ENCODE results near the gene EML6. TPM values are rescaled to one million over a fixed set of nuclear protein-coding genes. Genes with fewer than 3 reads are reported as not detected.

Gene EML6
- total RNA-seq, 1 experiment from 2014 or later = 5.2 TPM

DNA sequence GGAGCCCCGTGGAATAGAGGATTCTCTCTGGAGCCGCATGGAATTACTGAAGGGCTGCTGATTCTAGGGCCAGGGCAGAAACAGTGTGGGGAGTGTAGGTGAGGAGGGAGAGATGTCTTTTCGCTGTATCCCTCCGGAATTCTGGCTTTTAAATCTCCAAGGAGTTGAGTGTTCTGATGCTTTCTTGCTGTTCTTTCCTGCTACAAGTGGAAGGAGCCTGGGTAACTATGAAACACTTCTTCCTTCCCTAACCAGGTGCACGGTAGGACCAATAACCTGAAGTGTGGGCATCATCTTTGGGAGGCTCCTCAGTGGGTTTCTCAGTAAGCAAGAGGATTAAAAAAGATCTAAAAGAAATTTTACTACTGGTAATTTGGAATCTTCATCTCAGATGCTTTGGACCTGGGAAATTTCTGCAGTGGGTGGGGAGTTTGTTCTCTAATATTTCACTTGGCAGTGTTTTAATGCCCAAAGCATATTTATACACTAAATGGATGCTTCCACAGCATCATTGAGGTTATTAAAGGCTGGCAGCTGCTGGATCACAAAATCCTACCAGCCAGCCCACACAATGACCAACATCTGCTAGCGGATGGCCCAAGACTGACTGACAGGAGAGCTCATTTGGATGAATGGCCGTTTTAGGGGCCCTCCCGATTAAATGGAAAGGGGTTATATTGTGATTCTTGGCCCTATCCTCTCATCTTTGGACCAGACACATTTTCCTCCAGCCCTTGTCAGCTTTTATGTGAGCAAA is 2.1 kb downstream of the EML6 start:
- no peaks in the 10 kb centered on the region for H3K4me1 ChIP-seq
- Mint-ChIP-seq H3K27ac (ENCODE audit: unreplicated experiment) (peak overlapping the region; percentile 42), H3K4me3 (ENCODE audit: unreplicated experiment) (peak overlapping the region; percentile 92), H3K27me3 (ENCODE audit: insufficient read depth, unreplicated experiment) (peaks cover 4% of the 10 kb centered on the region), H3K4me1 (ENCODE audit: low read depth, unreplicated experiment) (peaks cover 7% of the 10 kb centered on the region), H3K9me3 (ENCODE audit: unreplicated experiment) (no peaks in the 10 kb centered on the region), H3K36me3 (ENCODE audit: insufficient read depth, unreplicated experiment) (no peaks in the 10 kb centered on the region)
- H3K4me3 ChIP-seq (ENCODE audit: low read depth, low read length) = peak overlapping the region; percentile 76
- no peaks in the 10 kb centered on the region for H3K27me3 ChIP-seq (replicated peaks; ENCODE audit: control insufficient read depth, insufficient read depth, low read length)
- H3K9me3 ChIP-seq = no peaks in the 10 kb centered on the region
- ChIA-PET POLR2A (no interaction called here), CTCF (no interaction called here)
- no peaks in the 10 kb centered on the region for H3K36me3 ChIP-seq (ENCODE audit: control insufficient read depth, insufficient read depth, low read length)
- intact Hi-C loops (cut with micrococcal nuclease; ENCODE audit: unreplicated experiment) = no loop called here
- TF ChIP-seq, protein P1, sequence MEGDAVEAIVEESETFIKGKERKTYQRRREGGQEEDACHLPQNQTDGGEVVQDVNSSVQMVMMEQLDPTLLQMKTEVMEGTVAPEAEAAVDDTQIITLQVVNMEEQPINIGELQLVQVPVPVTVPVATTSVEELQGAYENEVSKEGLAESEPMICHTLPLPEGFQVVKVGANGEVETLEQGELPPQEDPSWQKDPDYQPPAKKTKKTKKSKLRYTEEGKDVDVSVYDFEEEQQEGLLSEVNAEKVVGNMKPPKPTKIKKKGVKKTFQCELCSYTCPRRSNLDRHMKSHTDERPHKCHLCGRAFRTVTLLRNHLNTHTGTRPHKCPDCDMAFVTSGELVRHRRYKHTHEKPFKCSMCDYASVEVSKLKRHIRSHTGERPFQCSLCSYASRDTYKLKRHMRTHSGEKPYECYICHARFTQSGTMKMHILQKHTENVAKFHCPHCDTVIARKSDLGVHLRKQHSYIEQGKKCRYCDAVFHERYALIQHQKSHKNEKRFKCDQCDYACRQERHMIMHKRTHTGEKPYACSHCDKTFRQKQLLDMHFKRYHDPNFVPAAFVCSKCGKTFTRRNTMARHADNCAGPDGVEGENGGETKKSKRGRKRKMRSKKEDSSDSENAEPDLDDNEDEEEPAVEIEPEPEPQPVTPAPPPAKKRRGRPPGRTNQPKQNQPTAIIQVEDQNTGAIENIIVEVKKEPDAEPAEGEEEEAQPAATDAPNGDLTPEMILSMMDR (IDR thresholded peaks at IDR 0.05; ENCODE audit: insufficient read depth in 1 of 2, low read depth in 1 of 2, low read length in 1 of 2, severe bottlenecking in 1 of 2, unreplicated experiment in 1 of 2) = no peak
- DNase-seq = no peak
- BruUV-seq (replicated peaks) = TSS peak; percentile 11

DNA sequence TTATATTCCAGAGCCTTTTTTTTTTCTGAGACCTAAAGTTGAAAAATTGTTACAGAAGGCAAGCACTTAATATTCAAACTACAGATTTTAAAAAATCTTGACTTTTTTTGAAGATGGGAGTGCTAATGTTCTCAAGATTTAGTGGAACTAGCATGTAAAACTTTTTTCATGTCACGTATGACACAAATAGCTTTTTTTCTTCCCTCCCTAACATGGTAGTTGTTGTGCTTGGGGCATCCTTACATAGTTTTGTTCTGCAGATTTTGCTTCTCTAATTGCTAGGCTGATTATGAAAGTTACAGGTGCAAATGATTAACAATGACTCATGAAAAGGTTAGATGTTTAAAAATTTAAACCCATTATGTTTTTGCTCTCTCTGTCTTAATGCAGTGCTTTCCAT is 3.0 kb downstream of the EML6 start:
- no peak overlapping the region for H3K27ac Mint-ChIP-seq (ENCODE audit: unreplicated experiment)
- ChIA-PET CTCF (no interaction called here), POLR2A (no interaction called here)
- no peaks in the 10 kb centered on the region for H3K36me3 Mint-ChIP-seq (ENCODE audit: insufficient read depth, unreplicated experiment)
- H3K27me3 Mint-ChIP-seq (ENCODE audit: insufficient read depth, unreplicated experiment) = peaks cover 4% of the 10 kb centered on the region
- Histone ChIP-seq H3K4me3 (ENCODE audit: low read depth, low read length) (no peak overlapping the region), H3K36me3 (ENCODE audit: control insufficient read depth, insufficient read depth, low read length) (no peaks in the 10 kb centered on the region), H3K4me1 (no peaks in the 10 kb centered on the region), H3K27me3 (replicated peaks; ENCODE audit: control insufficient read depth, insufficient read depth, low read length) (no peaks in the 10 kb centered on the region), H3K9me3 (no peaks in the 10 kb centered on the region)
- H3K4me1 Mint-ChIP-seq (ENCODE audit: low read depth, unreplicated experiment) = peaks cover 7% of the 10 kb centered on the region
- TF ChIP-seq, protein P1 (IDR thresholded peaks at IDR 0.05; ENCODE audit: insufficient read depth in 1 of 2, low read depth in 1 of 2, low read length in 1 of 2, severe bottlenecking in 1 of 2, unreplicated experiment in 1 of 2) = no peak
- intact Hi-C loops (cut with micrococcal nuclease; ENCODE audit: unreplicated experiment) = no loop called here
- no peak overlapping the region for H3K4me3 Mint-ChIP-seq (ENCODE audit: unreplicated experiment)
- DNase-seq = no peak
- no TSS peak for BruUV-seq (replicated peaks)
- no peaks in the 10 kb centered on the region for H3K9me3 Mint-ChIP-seq (ENCODE audit: unreplicated experiment)

DNA sequence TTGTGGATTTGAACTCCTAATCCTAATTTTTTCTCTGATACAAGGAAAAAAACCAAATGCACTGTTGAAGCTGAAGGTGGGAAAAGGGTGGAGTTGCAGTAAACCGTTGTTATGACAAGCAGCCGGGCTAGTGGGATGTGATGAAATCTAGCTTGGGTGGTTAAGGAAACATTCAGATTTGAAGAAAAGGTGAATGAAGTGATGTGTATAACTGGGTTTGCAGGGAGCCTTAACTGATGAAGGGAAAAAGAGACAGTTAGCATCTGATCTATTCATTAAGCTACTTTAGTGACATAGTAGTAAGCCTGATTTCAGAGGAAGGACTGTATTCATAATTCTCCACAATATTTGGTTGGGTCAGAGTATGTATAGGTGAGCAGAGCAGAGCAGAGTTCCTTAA is 3.5 kb downstream of the EML6 start:
- Mint-ChIP-seq H3K36me3 (ENCODE audit: insufficient read depth, unreplicated experiment) (no peaks in the 10 kb centered on the region), H3K9me3 (ENCODE audit: unreplicated experiment) (no peaks in the 10 kb centered on the region), H3K4me1 (ENCODE audit: low read depth, unreplicated experiment) (peaks cover 7% of the 10 kb centered on the region), H3K4me3 (ENCODE audit: unreplicated experiment) (no peak overlapping the region), H3K27ac (ENCODE audit: unreplicated experiment) (no peak overlapping the region), H3K27me3 (ENCODE audit: insufficient read depth, unreplicated experiment) (peaks cover 4% of the 10 kb centered on the region)
- Histone ChIP-seq H3K36me3 (ENCODE audit: control insufficient read depth, insufficient read depth, low read length) (no peaks in the 10 kb centered on the region), H3K4me3 (ENCODE audit: low read depth, low read length) (no peak overlapping the region), H3K9me3 (peaks cover under 1% of the 10 kb centered on the region; the same call in 1 of the 2 replicates), H3K27me3 (replicated peaks; ENCODE audit: control insufficient read depth, insufficient read depth, low read length) (no peaks in the 10 kb centered on the region), H3K4me1 (no peaks in the 10 kb centered on the region)
- intact Hi-C loops (cut with micrococcal nuclease; ENCODE audit: unreplicated experiment) = no loop called here
- no TSS peak for BruUV-seq (replicated peaks)
- DNase-seq = no peak
- TF ChIP-seq, protein P1 (IDR thresholded peaks at IDR 0.05; ENCODE audit: insufficient read depth in 1 of 2, low read depth in 1 of 2, low read length in 1 of 2, severe bottlenecking in 1 of 2, unreplicated experiment in 1 of 2) = no peak
- CTCF ChIA-PET = no interaction called here
- POLR2A ChIA-PET = no interaction called here

Data from Caco-2 (cell line).